ENCODE results near the gene NEXN. TPM values are rescaled to one million over a fixed set of nuclear protein-coding genes. Genes with fewer than 3 reads are reported as not detected.

NEXN gene
- polyA plus RNA-seq, 1 of the 3 experiments (the other 2 are of a cell fraction): 3.6 TPM

DNA sequence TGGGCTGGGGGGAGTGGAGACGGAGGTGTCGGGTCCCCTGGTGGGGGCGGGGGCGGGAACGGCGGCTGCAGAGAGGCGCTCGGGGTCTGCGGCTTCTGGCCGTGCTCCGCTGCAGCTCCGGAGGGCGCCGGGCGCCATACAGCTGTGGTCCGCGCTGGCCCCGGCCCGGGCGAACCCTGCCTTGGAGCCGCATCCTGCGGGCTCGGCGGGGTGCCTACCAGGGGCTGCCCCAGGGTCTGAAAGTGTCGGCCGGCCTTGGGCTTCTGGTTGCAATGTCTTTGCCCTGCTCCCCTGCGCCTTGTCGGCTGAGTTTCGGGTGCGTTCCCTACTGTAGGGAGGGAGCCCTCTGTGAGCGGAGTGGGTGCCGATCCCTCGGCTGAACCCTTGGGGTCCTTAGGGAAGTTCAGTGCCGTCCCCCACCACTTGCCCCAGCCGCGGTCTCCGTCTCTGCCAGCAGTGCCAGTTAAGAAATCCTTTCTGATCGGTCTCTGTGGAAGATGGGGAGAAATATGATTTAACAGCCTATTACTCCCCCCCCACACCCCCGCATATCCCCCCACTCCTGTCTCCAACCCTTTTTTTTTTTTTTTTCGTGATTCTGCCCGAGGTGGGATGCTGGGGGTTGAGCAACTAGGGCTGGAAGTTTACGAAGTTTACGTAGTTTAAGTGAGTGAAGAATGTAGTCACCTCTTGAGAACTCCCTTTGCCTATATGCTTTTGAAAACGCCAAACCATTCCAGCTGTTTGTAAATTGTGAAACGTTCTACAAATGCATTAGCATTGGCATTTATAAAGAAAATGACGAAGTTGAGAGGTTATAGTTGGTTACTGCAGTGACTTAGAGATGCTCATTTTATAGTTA, 588 bp downstream of the NEXN start:
- no peaks in the 10 kb centered on the region for H3K9me2 ChIP-seq
- H3K27ac ChIP-seq (ENCODE audit: low read depth in 2 of 2, low read length in 1 of 2): peak overlapping the region; percentile 55 to 89
- peak overlapping the region; percentile 70 to 90 for H3K4me3 ChIP-seq (ENCODE audit: low read depth in 2 of 2, low read length in 1 of 2)
- DNase-seq: no peak
- H3K4me1 ChIP-seq (ENCODE audit: control insufficient read depth in 1 of 2, insufficient read depth in 2 of 2, low read depth in 1 of 2, low read length in 1 of 2): peaks cover 3% of the 10 kb centered on the region in 2 experiments; a peak in 3 of 4 replicates
- ChIA-PET CTCF (interaction anchor here (1.9 kb wide), 1 partner anchor 11 kb away, joined by 13 read pairs; no protein-coding TSS in a partner anchor), POLR2A (no interaction called here)
- H3K9me3 ChIP-seq: no peaks in the 10 kb centered on the region
- TF ChIP-seq, protein P1, sequence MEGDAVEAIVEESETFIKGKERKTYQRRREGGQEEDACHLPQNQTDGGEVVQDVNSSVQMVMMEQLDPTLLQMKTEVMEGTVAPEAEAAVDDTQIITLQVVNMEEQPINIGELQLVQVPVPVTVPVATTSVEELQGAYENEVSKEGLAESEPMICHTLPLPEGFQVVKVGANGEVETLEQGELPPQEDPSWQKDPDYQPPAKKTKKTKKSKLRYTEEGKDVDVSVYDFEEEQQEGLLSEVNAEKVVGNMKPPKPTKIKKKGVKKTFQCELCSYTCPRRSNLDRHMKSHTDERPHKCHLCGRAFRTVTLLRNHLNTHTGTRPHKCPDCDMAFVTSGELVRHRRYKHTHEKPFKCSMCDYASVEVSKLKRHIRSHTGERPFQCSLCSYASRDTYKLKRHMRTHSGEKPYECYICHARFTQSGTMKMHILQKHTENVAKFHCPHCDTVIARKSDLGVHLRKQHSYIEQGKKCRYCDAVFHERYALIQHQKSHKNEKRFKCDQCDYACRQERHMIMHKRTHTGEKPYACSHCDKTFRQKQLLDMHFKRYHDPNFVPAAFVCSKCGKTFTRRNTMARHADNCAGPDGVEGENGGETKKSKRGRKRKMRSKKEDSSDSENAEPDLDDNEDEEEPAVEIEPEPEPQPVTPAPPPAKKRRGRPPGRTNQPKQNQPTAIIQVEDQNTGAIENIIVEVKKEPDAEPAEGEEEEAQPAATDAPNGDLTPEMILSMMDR (IDR thresholded peaks at IDR 0.05): no peak
- TF ChIP-seq, protein P2, sequence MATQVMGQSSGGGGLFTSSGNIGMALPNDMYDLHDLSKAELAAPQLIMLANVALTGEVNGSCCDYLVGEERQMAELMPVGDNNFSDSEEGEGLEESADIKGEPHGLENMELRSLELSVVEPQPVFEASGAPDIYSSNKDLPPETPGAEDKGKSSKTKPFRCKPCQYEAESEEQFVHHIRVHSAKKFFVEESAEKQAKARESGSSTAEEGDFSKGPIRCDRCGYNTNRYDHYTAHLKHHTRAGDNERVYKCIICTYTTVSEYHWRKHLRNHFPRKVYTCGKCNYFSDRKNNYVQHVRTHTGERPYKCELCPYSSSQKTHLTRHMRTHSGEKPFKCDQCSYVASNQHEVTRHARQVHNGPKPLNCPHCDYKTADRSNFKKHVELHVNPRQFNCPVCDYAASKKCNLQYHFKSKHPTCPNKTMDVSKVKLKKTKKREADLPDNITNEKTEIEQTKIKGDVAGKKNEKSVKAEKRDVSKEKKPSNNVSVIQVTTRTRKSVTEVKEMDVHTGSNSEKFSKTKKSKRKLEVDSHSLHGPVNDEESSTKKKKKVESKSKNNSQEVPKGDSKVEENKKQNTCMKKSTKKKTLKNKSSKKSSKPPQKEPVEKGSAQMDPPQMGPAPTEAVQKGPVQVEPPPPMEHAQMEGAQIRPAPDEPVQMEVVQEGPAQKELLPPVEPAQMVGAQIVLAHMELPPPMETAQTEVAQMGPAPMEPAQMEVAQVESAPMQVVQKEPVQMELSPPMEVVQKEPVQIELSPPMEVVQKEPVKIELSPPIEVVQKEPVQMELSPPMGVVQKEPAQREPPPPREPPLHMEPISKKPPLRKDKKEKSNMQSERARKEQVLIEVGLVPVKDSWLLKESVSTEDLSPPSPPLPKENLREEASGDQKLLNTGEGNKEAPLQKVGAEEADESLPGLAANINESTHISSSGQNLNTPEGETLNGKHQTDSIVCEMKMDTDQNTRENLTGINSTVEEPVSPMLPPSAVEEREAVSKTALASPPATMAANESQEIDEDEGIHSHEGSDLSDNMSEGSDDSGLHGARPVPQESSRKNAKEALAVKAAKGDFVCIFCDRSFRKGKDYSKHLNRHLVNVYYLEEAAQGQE (IDR thresholded peaks at IDR 0.05; ENCODE audit: low read depth, low read length): no peak
- TF ChIP-seq RAD21 (IDR thresholded peaks at IDR 0.05; ENCODE audit: low read length) (no peak), POLR2AphosphoS5 (IDR thresholded peaks at IDR 0.05; ENCODE audit: low read depth, low read length) (no peak), JUND (IDR thresholded peaks at IDR 0.05) (no peak), EZH2phosphoT487 (IDR thresholded peaks at IDR 0.05; ENCODE audit: borderline replicate concordance, low read depth) (no peak), MEF2A (IDR thresholded peaks at IDR 0.05; ENCODE audit: borderline replicate concordance, low read depth) (no peak), TAF1 (IDR thresholded peaks at IDR 0.05; ENCODE audit: borderline replicate concordance, low read depth, low read length) (no peak), MXI1 (IDR thresholded peaks at IDR 0.05; ENCODE audit: low read depth, low read length) (no peak), NFIC (IDR thresholded peaks at IDR 0.05; ENCODE audit: borderline replicate concordance) (no peak), TCF12 (IDR thresholded peaks at IDR 0.05) (no peak)
- TF ChIP-seq, protein P3, sequence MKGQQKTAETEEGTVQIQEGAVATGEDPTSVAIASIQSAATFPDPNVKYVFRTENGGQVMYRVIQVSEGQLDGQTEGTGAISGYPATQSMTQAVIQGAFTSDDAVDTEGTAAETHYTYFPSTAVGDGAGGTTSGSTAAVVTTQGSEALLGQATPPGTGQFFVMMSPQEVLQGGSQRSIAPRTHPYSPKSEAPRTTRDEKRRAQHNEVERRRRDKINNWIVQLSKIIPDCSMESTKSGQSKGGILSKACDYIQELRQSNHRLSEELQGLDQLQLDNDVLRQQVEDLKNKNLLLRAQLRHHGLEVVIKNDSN (IDR thresholded peaks at IDR 0.05; ENCODE audit: borderline replicate concordance, low read depth): no peak
- peaks cover 0 to 7% of the 10 kb centered on the region in 2 experiments for H3K36me3 ChIP-seq (replicated peaks in 1 of 2; ENCODE audit: control insufficient read depth in 1 of 2, insufficient read depth in 2 of 2, low read length in 1 of 2)
- H3K79me2 ChIP-seq (ENCODE audit: insufficient read depth): peaks cover 63% of the 10 kb centered on the region
- H3K27me3 ChIP-seq (ENCODE audit: insufficient read depth): no peaks in the 10 kb centered on the region
- WGBS (ENCODE audit: low lambda C conversion rate): 1% methylated on average over 25 of the region's 46 CpGs
- no peaks in the 10 kb centered on the region for H4K20me1 ChIP-seq (ENCODE audit: insufficient read depth)
- peaks cover 20% of the 10 kb centered on the region for H3F3A ChIP-seq (replicated peaks; ENCODE audit: insufficient read depth)
- H2AFZ ChIP-seq (ENCODE audit: low read depth): peak overlapping the region; percentile 91
- H3K4me2 ChIP-seq: peak overlapping the region; percentile 75
- H3K9ac ChIP-seq: peak overlapping the region; percentile 96
